Osteocyte (in vitro differentiated cells): Measurements from ENCODE around the gene AP2A2. TPM values are rescaled to one million over a fixed set of nuclear protein-coding genes. Genes with fewer than 3 reads are reported as not detected.

ENCODE experiments used
- DNase-seq: peaks from one replicate; pipeline ENCODE4 v3.0.0; 2021; ENCODE audit warnings: mixed read lengths; ENCODE audit not compliant: unreplicated experiment; ENCODE audit errors: extremely low spot score
- H3K27ac Mint-ChIP-seq: one replicate; pipeline ENCODE4 v1.8.0; 2021; ENCODE audit warnings: mild to moderate bottlenecking, mixed read lengths; ENCODE audit not compliant: unreplicated experiment
- H3K27me3 Mint-ChIP-seq: one replicate; pipeline ENCODE4 v1.8.0; 2021; ENCODE audit warnings: mixed read lengths; ENCODE audit not compliant: unreplicated experiment
- H3K36me3 Mint-ChIP-seq: one replicate; pipeline ENCODE4 v1.8.0; 2021; ENCODE audit warnings: mixed read lengths; ENCODE audit not compliant: unreplicated experiment
- H3K4me1 Mint-ChIP-seq: one replicate; pipeline ENCODE4 v1.8.0; 2021; ENCODE audit warnings: mixed read lengths; ENCODE audit not compliant: unreplicated experiment
- H3K4me3 Mint-ChIP-seq: one replicate; pipeline ENCODE4 v1.8.0; 2021; ENCODE audit warnings: mild to moderate bottlenecking, moderate library complexity, mixed read lengths; ENCODE audit not compliant: unreplicated experiment
- H3K9me3 Mint-ChIP-seq: one replicate; pipeline ENCODE4 v1.8.0; 2021; ENCODE audit warnings: mixed read lengths; ENCODE audit not compliant: unreplicated experiment
- CTCF ChIP-seq: fragments of 200-600 bp; sonication (generic); IDR thresholded peaks from 2 replicates; pipeline ENCODE4 v1.5.0; 2021; ENCODE audit warnings: antibody characterized with exemption, mild to moderate bottlenecking, moderate library complexity
- total RNA-seq: library from RNA; stranded (reverse); gene quantifications from 2 replicates; pipeline ENCODE4 v1.2.1, GENCODE V29; 2021

AP2A2 gene
- total RNA-seq, 1 donor from 2014 or later = 102 TPM

GRCh38 chr11:914204-914603 is 11.5 kb upstream of the AP2A2 start:
- Mint-ChIP-seq H3K4me3 (no peak overlapping the region), H3K27ac (no peak overlapping the region), H3K36me3 (no peaks in the 10 kb centered on the region), H3K4me1 (peaks cover 10% of the 10 kb centered on the region), H3K27me3 (no peaks in the 10 kb centered on the region), H3K9me3 (no peaks in the 10 kb centered on the region)
- TF ChIP-seq CTCF = no peak
- no peak for DNase-seq

GRCh38 chr11:914747-915501 is 10.7 kb upstream of the AP2A2 start:
- H3K27ac Mint-ChIP-seq = no peak overlapping the region
- no peak overlapping the region for H3K4me3 Mint-ChIP-seq
- no peaks in the 10 kb centered on the region for H3K9me3 Mint-ChIP-seq
- peaks cover 4% of the 10 kb centered on the region for H3K4me1 Mint-ChIP-seq
- TF ChIP-seq CTCF = no peak
- no peaks in the 10 kb centered on the region for H3K27me3 Mint-ChIP-seq
- H3K36me3 Mint-ChIP-seq = no peaks in the 10 kb centered on the region
- no peak for DNase-seq

GRCh38 chr11:917426-917825 is 8.2 kb upstream of the AP2A2 start:
- no peaks in the 10 kb centered on the region for H3K27me3 Mint-ChIP-seq
- no peak for TF ChIP-seq CTCF

GRCh38 chr11:921921-922678 is 3.6 kb upstream of the AP2A2 start:
- Mint-ChIP-seq H3K36me3 (no peaks in the 10 kb centered on the region), H3K4me1 (peaks cover 7% of the 10 kb centered on the region), H3K27ac (no peak overlapping the region), H3K9me3 (no peaks in the 10 kb centered on the region), H3K4me3 (no peak overlapping the region), H3K27me3 (no peaks in the 10 kb centered on the region)
- TF ChIP-seq CTCF = no peak
- no peak for DNase-seq

More at GRCh38 chr11:917426-917825, 8.2 kb upstream of the AP2A2 start:
- Mint-ChIP-seq H3K4me3 (no peak overlapping the region), H3K9me3 (no peaks in the 10 kb centered on the region), H3K27ac (no peak overlapping the region), H3K36me3 (no peaks in the 10 kb centered on the region), H3K4me1 (no peaks in the 10 kb centered on the region)
- DNase-seq = no peak

GRCh38 chr11:923691-924405 is 1.8 kb upstream of the AP2A2 start:
- Mint-ChIP-seq H3K4me3 (no peak overlapping the region), H3K27me3 (no peaks in the 10 kb centered on the region), H3K4me1 (peaks cover 21% of the 10 kb centered on the region), H3K27ac (no peak overlapping the region), H3K9me3 (no peaks in the 10 kb centered on the region), H3K36me3 (peaks cover 2% of the 10 kb centered on the region)
- DNase-seq = no peak
- TF ChIP-seq CTCF = no peak
